ENCODE results near the gene PRKG1. TPM values are rescaled to one million over a fixed set of nuclear protein-coding genes. Genes with fewer than 3 reads are reported as not detected.

Gene PRKG1
- total and polyA plus RNA-seq, 2 of the 8 experiments (the other 6 are each of a cell fraction or from before 2014, with no cell fraction given): 4.2 to 15.2 TPM

DNA sequence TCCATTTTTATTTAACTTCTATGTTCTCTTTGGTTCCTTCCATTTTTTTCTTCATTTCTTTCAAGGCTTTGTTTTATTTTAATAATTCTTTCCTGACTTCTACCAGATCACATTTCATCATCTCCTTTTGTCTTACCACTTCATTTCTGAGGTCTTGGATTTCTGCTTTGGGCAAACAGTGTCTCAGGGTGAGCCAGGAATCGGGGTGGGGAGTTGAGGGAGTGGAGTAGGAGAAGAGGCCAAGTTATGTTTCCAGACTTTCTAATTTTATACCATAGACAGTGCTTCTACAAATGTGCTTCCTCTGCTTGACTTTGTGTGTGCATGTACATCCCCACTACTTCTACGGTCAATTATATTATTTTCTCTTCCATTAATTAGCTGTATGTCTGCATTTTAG lies 112.1 kb downstream of the PRKG1 start:
- Histone ChIP-seq H3K27ac (ENCODE audit: low read depth, low read length) (no peak overlapping the region), H3K36me3 (ENCODE audit: control insufficient read depth in 2 of 4, insufficient read depth in 4 of 4, low read length in 3 of 4) (no peaks in the 10 kb centered on the region), H3K23ac (ENCODE audit: insufficient read length) (no peak overlapping the region), H2BK5ac (ENCODE audit: low read depth, low read length) (no peak overlapping the region), H2BK20ac (ENCODE audit: low read length) (no peak overlapping the region), H3K79me1 (ENCODE audit: low read depth, low read length) (no peaks in the 10 kb centered on the region), H3K14ac (ENCODE audit: insufficient read length) (no peak overlapping the region), H3K4me3 (ENCODE audit: extremely low read depth in 1 of 4, insufficient read depth in 2 of 4, low read depth in 3 of 4, low read length in 4 of 4) (no peak overlapping the region), H2AFZ (ENCODE audit: low read length) (no peak overlapping the region), H3K23me2 (ENCODE audit: low read depth, low read length) (no peaks in the 10 kb centered on the region; the same call in 1 of the 2 replicates), H2BK15ac (ENCODE audit: low read length) (no peak overlapping the region), H3K9me3 (ENCODE audit: insufficient read depth in 2 of 2, low read depth in 1 of 2, low read length in 1 of 2) (no peaks in the 10 kb centered on the region), H3K9ac (replicated peaks in 1 of 4; ENCODE audit: extremely low read depth in 1 of 4, low read depth in 3 of 4, low read length in 3 of 4) (no peak overlapping the region), H3K4me1 (replicated peaks in 1 of 4; ENCODE audit: control insufficient read depth in 3 of 4, insufficient read depth in 4 of 4, low read length in 3 of 4) (0 out of 7 replicates have a peak, but pooled peaks cover 0 to 1% (median 0%) of the 10 kb centered on the region in 4 experiments), H4K5ac (ENCODE audit: insufficient read length, low read depth, low read length) (no peak overlapping the region), H2AK5ac (ENCODE audit: low read depth, low read length) (no peak overlapping the region), H3K4ac (replicated peaks; ENCODE audit: insufficient read length, low read depth, low read length) (no peak overlapping the region), H4K20me1 (replicated peaks in 1 of 2; ENCODE audit: control insufficient read depth in 1 of 2, insufficient read depth in 2 of 2, low read length in 2 of 2) (no peaks in the 10 kb centered on the region), H2BK12ac (ENCODE audit: low read depth, low read length) (no peak overlapping the region), H3K79me2 (ENCODE audit: control insufficient read depth in 1 of 2, insufficient read depth in 2 of 2, low read length in 2 of 2) (no peaks in the 10 kb centered on the region), H4K91ac (replicated peaks; ENCODE audit: insufficient read length, low read length) (no peak overlapping the region), H3K27me3 (replicated peaks in 1 of 4; ENCODE audit: control insufficient read depth in 3 of 4, extremely low read depth in 1 of 4, insufficient read depth in 3 of 4, low read length in 3 of 4) (no peaks in the 10 kb centered on the region), H3K18ac (ENCODE audit: extremely low read depth, low read length) (no peak overlapping the region), H3K4me2 (ENCODE audit: insufficient read depth in 1 of 2, low read depth in 2 of 2, low read length in 2 of 2) (no peak overlapping the region), H4K8ac (ENCODE audit: extremely low read depth, insufficient read depth, low read length) (no peak overlapping the region), H2BK120ac (replicated peaks; ENCODE audit: low read depth, low read length) (no peak overlapping the region), H3K56ac (replicated peaks; ENCODE audit: insufficient read length, low read depth, low read length) (no peak overlapping the region)
- no peak for DNase-seq (ENCODE audit: low read depth in 1 of 2, low spot score in 2 of 2)
- FAIRE-seq: no peak
- ChIA-PET CTCF (ENCODE audit: partially characterized antibody) (no interaction called here), POLR2A (ENCODE audit: partially characterized antibody) (no interaction called here)
- no peak for TF ChIP-seq SIX5 (IDR thresholded peaks at IDR 0.05; ENCODE audit: low read depth, low read length)
- no peak for TF ChIP-seq TEAD4 (IDR thresholded peaks at IDR 0.05; ENCODE audit: low read depth, low read length)
- TF ChIP-seq TBP (IDR thresholded peaks at IDR 0.05; ENCODE audit: low read depth, low read length): no peak
- no peak for TF ChIP-seq SP1 (IDR thresholded peaks at IDR 0.05; ENCODE audit: low read depth, low read length)
- no peak for TF ChIP-seq GTF2F1 (IDR thresholded peaks at IDR 0.05; ENCODE audit: borderline replicate concordance, low read depth, low read length)
- no peak for TF ChIP-seq POU5F1 (IDR thresholded peaks at IDR 0.05; ENCODE audit: low read depth, low read length)
- no peak for TF ChIP-seq RXRA (IDR thresholded peaks at IDR 0.05; ENCODE audit: insufficient read depth, low read depth, low read length)
- TF ChIP-seq TAF7 (optimal IDR thresholded peaks at IDR 0.05; ENCODE audit: borderline replicate concordance, low read depth, low read length): no peak
- WGBS, 2 experiments (ENCODE audit: extremely low coverage in 1 of 2, insufficient coverage in 1 of 2, insufficient read length in 1 of 2, insufficient replicate concordance in 2 of 2, low coverage in 1 of 2, low lambda C conversion rate in 2 of 2, missing lambda C conversion rate in 1 of 2): 82% methylated on average over 2 of the region's 2 CpGs; no CpG with 5 or more reads in 1 of the 2 experiments

Measured in H1 (cell line).